ENCODE results near the gene FGB.

- no peak for TF ChIP-seq TEAD4 (IDR thresholded peaks at IDR 0.05)
- TF ChIP-seq, protein P1, sequence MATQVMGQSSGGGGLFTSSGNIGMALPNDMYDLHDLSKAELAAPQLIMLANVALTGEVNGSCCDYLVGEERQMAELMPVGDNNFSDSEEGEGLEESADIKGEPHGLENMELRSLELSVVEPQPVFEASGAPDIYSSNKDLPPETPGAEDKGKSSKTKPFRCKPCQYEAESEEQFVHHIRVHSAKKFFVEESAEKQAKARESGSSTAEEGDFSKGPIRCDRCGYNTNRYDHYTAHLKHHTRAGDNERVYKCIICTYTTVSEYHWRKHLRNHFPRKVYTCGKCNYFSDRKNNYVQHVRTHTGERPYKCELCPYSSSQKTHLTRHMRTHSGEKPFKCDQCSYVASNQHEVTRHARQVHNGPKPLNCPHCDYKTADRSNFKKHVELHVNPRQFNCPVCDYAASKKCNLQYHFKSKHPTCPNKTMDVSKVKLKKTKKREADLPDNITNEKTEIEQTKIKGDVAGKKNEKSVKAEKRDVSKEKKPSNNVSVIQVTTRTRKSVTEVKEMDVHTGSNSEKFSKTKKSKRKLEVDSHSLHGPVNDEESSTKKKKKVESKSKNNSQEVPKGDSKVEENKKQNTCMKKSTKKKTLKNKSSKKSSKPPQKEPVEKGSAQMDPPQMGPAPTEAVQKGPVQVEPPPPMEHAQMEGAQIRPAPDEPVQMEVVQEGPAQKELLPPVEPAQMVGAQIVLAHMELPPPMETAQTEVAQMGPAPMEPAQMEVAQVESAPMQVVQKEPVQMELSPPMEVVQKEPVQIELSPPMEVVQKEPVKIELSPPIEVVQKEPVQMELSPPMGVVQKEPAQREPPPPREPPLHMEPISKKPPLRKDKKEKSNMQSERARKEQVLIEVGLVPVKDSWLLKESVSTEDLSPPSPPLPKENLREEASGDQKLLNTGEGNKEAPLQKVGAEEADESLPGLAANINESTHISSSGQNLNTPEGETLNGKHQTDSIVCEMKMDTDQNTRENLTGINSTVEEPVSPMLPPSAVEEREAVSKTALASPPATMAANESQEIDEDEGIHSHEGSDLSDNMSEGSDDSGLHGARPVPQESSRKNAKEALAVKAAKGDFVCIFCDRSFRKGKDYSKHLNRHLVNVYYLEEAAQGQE (IDR thresholded peaks at IDR 0.05; ENCODE audit: low read depth) = no peak
- no peak for TF ChIP-seq MAX (IDR thresholded peaks at IDR 0.05)
- no peak for TF ChIP-seq FOXM1 (IDR thresholded peaks at IDR 0.05; ENCODE audit: borderline replicate concordance, low read depth)
- TF ChIP-seq RAD21 (IDR thresholded peaks at IDR 0.05; ENCODE audit: low read depth) = no peak
- TF ChIP-seq ZBTB7A (IDR thresholded peaks at IDR 0.05; ENCODE audit: low read depth) = no peak
- TF ChIP-seq YY1 (IDR thresholded peaks at IDR 0.05; ENCODE audit: low read depth) = no peak
- no peak for TF ChIP-seq EP300 (IDR thresholded peaks at IDR 0.05; ENCODE audit: borderline replicate concordance)
- TF ChIP-seq CEBPB (IDR thresholded peaks at IDR 0.05) = no peak
- no peak for TF ChIP-seq NFIC (IDR thresholded peaks at IDR 0.05)
- TF ChIP-seq CREB1 (IDR thresholded peaks at IDR 0.05; ENCODE audit: low read depth) = no peak
- TF ChIP-seq TCF12 (IDR thresholded peaks at IDR 0.05; ENCODE audit: low read depth) = no peak
Observed at GRCh38 chr4:154560824-154561231, 2.0 kb upstream of the FGB start.
